Measurements from ENCODE around the gene MAF.

DNA sequence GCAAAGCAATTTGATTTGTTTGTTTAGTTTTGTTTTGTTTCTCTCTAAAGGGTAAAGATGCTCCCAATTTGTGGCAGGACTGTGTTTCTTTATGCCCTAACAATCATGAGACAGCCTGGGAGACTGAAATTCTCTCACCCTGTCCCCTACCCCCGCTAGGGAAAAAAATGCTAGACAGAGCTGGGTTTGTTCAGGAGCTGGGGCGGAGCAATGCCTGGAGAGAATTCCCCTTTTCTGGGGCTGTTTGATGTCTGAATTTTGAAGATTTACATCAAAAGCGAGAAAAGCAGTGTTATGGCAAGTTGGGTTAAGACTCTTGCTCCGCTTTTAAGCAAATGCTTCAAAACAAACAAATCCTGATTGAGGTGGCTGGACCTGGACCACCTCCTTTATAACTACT lies 8.4 kb downstream of the MAF start:
- TF ChIP-seq ZNF737 (CRISPR knock-in tag; IDR thresholded peaks at IDR 0.05; ENCODE audit: borderline replicate concordance) (no peak), POLR2AphosphoS5 (IDR thresholded peaks at IDR 0.05; ENCODE audit: low read depth, low read length) (no peak), ZFP36L2 (CRISPR knock-in tag; IDR thresholded peaks at IDR 0.05) (no peak), ZNF354B (CRISPR knock-in tag; IDR thresholded peaks at IDR 0.05) (no peak), TEAD2 (CRISPR knock-in tag; IDR thresholded peaks at IDR 0.05) (no peak), SMC3 (IDR thresholded peaks at IDR 0.05; ENCODE audit: low read length) (no peak), ZNF24 (IDR thresholded peaks at IDR 0.05) (no peak), DPF2 (CRISPR knock-in tag; IDR thresholded peaks at IDR 0.05; ENCODE audit: borderline replicate concordance, low read depth) (no peak), ZNF282 (IDR thresholded peaks at IDR 0.05; ENCODE audit: partially characterized antibody) (no peak), KMT2A (CRISPR knock-in tag; IDR thresholded peaks at IDR 0.05) (no peak)
- TF ChIP-seq, protein P1, sequence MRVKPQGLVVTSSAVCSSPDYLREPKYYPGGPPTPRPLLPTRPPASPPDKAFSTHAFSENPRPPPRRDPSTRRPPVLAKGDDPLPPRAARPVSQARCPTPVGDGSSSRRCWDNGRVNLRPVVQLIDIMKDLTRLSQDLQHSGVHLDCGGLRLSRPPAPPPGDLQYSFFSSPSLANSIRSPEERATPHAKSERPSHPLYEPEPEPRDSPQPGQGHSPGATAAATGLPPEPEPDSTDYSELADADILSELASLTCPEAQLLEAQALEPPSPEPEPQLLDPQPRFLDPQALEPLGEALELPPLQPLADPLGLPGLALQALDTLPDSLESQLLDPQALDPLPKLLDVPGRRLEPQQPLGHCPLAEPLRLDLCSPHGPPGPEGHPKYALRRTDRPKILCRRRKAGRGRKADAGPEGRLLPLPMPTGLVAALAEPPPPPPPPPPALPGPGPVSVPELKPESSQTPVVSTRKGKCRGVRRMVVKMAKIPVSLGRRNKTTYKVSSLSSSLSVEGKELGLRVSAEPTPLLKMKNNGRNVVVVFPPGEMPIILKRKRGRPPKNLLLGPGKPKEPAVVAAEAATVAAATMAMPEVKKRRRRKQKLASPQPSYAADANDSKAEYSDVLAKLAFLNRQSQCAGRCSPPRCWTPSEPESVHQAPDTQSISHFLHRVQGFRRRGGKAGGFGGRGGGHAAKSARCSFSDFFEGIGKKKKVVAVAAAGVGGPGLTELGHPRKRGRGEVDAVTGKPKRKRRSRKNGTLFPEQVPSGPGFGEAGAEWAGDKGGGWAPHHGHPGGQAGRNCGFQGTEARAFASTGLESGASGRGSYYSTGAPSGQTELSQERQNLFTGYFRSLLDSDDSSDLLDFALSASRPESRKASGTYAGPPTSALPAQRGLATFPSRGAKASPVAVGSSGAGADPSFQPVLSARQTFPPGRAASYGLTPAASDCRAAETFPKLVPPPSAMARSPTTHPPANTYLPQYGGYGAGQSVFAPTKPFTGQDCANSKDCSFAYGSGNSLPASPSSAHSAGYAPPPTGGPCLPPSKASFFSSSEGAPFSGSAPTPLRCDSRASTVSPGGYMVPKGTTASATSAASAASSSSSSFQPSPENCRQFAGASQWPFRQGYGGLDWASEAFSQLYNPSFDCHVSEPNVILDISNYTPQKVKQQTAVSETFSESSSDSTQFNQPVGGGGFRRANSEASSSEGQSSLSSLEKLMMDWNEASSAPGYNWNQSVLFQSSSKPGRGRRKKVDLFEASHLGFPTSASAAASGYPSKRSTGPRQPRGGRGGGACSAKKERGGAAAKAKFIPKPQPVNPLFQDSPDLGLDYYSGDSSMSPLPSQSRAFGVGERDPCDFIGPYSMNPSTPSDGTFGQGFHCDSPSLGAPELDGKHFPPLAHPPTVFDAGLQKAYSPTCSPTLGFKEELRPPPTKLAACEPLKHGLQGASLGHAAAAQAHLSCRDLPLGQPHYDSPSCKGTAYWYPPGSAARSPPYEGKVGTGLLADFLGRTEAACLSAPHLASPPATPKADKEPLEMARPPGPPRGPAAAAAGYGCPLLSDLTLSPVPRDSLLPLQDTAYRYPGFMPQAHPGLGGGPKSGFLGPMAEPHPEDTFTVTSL (CRISPR knock-in tag; IDR thresholded peaks at IDR 0.05; ENCODE audit: borderline replicate concordance) = no peak
- TF ChIP-seq, protein P2, sequence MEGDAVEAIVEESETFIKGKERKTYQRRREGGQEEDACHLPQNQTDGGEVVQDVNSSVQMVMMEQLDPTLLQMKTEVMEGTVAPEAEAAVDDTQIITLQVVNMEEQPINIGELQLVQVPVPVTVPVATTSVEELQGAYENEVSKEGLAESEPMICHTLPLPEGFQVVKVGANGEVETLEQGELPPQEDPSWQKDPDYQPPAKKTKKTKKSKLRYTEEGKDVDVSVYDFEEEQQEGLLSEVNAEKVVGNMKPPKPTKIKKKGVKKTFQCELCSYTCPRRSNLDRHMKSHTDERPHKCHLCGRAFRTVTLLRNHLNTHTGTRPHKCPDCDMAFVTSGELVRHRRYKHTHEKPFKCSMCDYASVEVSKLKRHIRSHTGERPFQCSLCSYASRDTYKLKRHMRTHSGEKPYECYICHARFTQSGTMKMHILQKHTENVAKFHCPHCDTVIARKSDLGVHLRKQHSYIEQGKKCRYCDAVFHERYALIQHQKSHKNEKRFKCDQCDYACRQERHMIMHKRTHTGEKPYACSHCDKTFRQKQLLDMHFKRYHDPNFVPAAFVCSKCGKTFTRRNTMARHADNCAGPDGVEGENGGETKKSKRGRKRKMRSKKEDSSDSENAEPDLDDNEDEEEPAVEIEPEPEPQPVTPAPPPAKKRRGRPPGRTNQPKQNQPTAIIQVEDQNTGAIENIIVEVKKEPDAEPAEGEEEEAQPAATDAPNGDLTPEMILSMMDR (CRISPR knock-in tag; IDR thresholded peaks at IDR 0.05) = no peak
- TF ChIP-seq, protein P3, sequence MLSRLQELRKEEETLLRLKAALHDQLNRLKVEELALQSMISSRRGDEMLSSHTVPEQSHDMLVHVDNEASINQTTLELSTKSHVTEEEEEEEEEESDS (CRISPR knock-in tag; IDR thresholded peaks at IDR 0.05; ENCODE audit: borderline replicate concordance) = no peak
